Endothelial cell (in vitro differentiated cells): ENCODE measurements around the gene DARS2. TPM values are rescaled to one million over a fixed set of nuclear protein-coding genes. Genes with fewer than 3 reads are reported as not detected.
"Not testable (repeated sequence)": the region's sequence is repeated elsewhere in the genome, so short reads cannot be mapped to it uniquely, and the experiment has no call there.

Experiments used
- DNase-seq: peaks from one replicate; pipeline ENCODE4 v3.0.0; 2021; ENCODE audit warnings: low spot score
- H3K27ac Mint-ChIP-seq: one replicate; pipeline ENCODE4 v1.8.0; 2021; ENCODE audit warnings: mixed read lengths, inconsistent platforms; ENCODE audit not compliant: unreplicated experiment
- H3K27me3 Mint-ChIP-seq: one replicate; pipeline ENCODE4 v1.8.0; 2021; ENCODE audit warnings: mild to moderate bottlenecking, moderate library complexity, mixed read lengths, inconsistent platforms; ENCODE audit not compliant: unreplicated experiment
- H3K36me3 Mint-ChIP-seq: one replicate; pipeline ENCODE4 v1.8.0; 2021; ENCODE audit warnings: mild to moderate bottlenecking, low read depth, mixed read lengths, inconsistent platforms; ENCODE audit not compliant: unreplicated experiment
- H3K4me1 Mint-ChIP-seq: one replicate; pipeline ENCODE4 v1.8.0; 2021; ENCODE audit warnings: mild to moderate bottlenecking, mixed read lengths, inconsistent platforms; ENCODE audit not compliant: unreplicated experiment
- H3K4me3 Mint-ChIP-seq: one replicate; pipeline ENCODE4 v1.8.0; 2021; ENCODE audit warnings: mild to moderate bottlenecking, mixed read lengths, inconsistent platforms; ENCODE audit not compliant: unreplicated experiment
- H3K9me3 Mint-ChIP-seq: one replicate; pipeline ENCODE4 v1.8.0; 2021; ENCODE audit warnings: mixed read lengths, inconsistent platforms; ENCODE audit not compliant: unreplicated experiment
- CTCF ChIP-seq: fragments of 200-600 bp; sonication (generic); IDR thresholded peaks from one replicate; pipeline ENCODE4 v1.5.0; 2021; ENCODE audit warnings: antibody characterized with exemption; ENCODE audit not compliant: unreplicated experiment
- total RNA-seq: library from RNA; stranded (reverse); fragmentation: NEBNext Ultra II Directional; extraction: Animal tissue kit (Norgen Biotek cat#: 25700); gene quantifications from one replicate; pipeline ENCODE4 v1.2.1, GENCODE V29; 2021; ENCODE audit not compliant: unreplicated experiment

DARS2 gene
- total RNA-seq, 1 donor from 2014 or later, result 18.7 TPM

GRCh38 chr1:173860065-173860464 lies 35.6 kb downstream of the DARS2 start:
- H3K4me3 Mint-ChIP-seq, result no peak overlapping the region
- DNase-seq, result no peak
- H3K27ac Mint-ChIP-seq, result peak overlapping the region; percentile 22
- peaks cover 3% of the 10 kb centered on the region for H3K27me3 Mint-ChIP-seq
- H3K36me3 Mint-ChIP-seq, result peaks cover 30% of the 10 kb centered on the region
- H3K4me1 Mint-ChIP-seq, result peaks cover 21% of the 10 kb centered on the region
- TF ChIP-seq CTCF, result no peak
- no peaks in the 10 kb centered on the region for H3K9me3 Mint-ChIP-seq

GRCh38 chr1:173861731-173862145 lies 37.3 kb downstream of the DARS2 start:
- Mint-ChIP-seq H3K36me3 (peaks cover 41% of the 10 kb centered on the region), H3K27me3 (peaks cover 3% of the 10 kb centered on the region), H3K4me1 (peaks cover 28% of the 10 kb centered on the region), H3K4me3 (no peak overlapping the region), H3K27ac (no peak overlapping the region), H3K9me3 (no peaks in the 10 kb centered on the region)
- no peak for TF ChIP-seq CTCF
- no peak for DNase-seq

GRCh38 chr1:173862146-173862768 lies 37.8 kb downstream of the DARS2 start:
- not testable (repeated sequence) for H3K9me3 Mint-ChIP-seq, H3K27me3 Mint-ChIP-seq, H3K27ac Mint-ChIP-seq, DNase-seq
- Mint-ChIP-seq H3K4me3 (peak overlapping the region; percentile 74), H3K36me3 (peaks cover 44% of the 10 kb centered on the region), H3K4me1 (peaks cover 30% of the 10 kb centered on the region)

- peaks cover 6% of the 10 kb centered on the region for H3K27me3 Mint-ChIP-seq
- H3K4me1 Mint-ChIP-seq, result peaks cover 28% of the 10 kb centered on the region
- DNase-seq, result no peak
- no peaks in the 10 kb centered on the region for H3K9me3 Mint-ChIP-seq
- peak overlapping the region; percentile 74 for H3K4me3 Mint-ChIP-seq
- no peak overlapping the region for H3K27ac Mint-ChIP-seq
- peaks cover 38% of the 10 kb centered on the region for H3K36me3 Mint-ChIP-seq
- no peak for TF ChIP-seq CTCF
These were observed 38.3 kb downstream of the DARS2 start for GRCh38 chr1:173862769-173863223.

- no peak for DNase-seq
- Mint-ChIP-seq H3K36me3 (peaks cover 38% of the 10 kb centered on the region), H3K27ac (peak overlapping the region; percentile 36), H3K27me3 (peaks cover 8% of the 10 kb centered on the region), H3K9me3 (no peaks in the 10 kb centered on the region), H3K4me3 (peak overlapping the region; percentile 69), H3K4me1 (peaks cover 28% of the 10 kb centered on the region)
- no peak for TF ChIP-seq CTCF
These were observed 39.0 kb downstream of the DARS2 start for GRCh38 chr1:173863224-173864161.
